HG03066 (cell line): ENCODE data around the gene RPS19BP1.
"Not testable (repeated sequence)": the region's sequence is repeated elsewhere in the genome, so short reads cannot be mapped to it uniquely, and the experiment has no call there.

Source experiments
- ATAC-seq: cut with Tn5 transposase; IDR thresholded peaks from one replicate; pipeline ENCODE4 v1.9.1; 2021; ENCODE audit warnings: low read depth; ENCODE audit not compliant: unreplicated experiment

Gene RPS19BP1

GRCh38 chr22:39529487-39529851 is 3.1 kb downstream of the RPS19BP1 start:
- ATAC-seq: no peak

DNA sequence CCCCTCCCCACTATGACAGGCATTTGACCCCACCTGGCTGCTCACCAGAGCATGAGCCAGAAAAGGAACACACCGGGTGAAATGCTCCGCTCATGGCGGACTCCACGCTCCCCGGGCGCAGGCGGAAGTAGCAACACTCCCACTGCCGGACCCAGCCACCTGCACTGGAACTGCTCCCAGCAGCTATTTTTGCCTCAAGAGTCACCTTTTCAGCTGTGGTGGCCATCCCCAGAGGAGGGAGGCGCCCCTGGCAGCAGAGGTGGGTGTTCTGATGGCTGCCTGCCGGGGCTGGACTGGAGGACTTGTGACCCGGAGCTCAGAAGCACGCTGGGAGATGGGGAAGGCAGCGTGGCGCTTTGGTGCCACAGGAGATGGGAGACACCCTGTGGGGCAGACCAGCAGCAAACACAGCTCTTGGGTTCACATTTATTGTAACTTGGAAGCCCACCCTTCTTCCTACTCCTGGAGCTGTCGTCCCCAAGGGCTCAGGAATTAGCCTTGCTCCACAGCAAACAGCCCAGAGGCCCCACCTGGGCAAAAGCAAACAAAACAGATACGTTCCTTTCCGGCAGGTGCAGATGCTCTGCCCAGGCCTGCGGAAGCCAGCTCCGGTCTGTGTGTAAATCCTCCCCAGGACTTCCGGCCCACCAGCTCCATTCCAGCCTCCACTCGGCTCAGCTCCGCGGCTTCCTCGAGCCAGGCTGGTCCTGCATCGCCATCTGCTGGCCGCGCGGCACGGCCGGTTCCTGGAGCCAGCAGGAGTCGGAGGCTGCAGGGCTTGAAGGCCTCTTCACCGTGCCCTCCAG is 3.7 kb downstream of the RPS19BP1 start:
- ATAC-seq: no peak

DNA sequence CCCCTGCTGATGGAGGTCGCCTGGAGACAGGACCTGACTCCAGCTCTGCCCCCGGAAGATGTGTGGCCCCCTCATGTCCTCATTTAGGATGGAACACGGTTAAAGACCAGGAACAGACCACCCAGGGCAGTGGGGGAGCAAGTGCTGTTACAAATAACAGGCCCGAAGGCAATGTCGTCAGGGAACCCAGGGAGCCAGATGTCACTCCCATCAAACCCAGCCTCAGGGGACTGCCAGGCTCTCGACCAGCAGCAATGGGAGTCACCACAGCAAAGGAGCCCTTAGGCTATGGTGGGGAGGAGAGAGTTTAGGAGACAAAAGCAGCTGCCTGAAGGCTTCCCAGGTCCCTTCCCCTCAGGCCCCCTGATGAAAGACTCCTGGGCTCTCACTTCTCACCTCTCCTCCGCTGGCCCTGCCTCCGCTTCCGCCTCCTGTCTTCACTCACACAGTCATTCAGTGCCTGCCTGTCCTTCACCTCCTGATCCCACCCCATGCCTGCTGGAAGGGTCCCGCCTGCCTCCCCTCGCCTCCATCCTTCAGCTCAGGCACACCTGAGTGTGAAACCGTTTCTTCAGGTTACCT is 4.4 kb downstream of the RPS19BP1 start:
- ATAC-seq: no peak

GRCh38 chr22:39527481-39527961 is 5.0 kb downstream of the RPS19BP1 start:
- no peak for ATAC-seq

GRCh38 chr22:39526736-39527171 is 5.8 kb downstream of the RPS19BP1 start:
- ATAC-seq: no peak

DNA sequence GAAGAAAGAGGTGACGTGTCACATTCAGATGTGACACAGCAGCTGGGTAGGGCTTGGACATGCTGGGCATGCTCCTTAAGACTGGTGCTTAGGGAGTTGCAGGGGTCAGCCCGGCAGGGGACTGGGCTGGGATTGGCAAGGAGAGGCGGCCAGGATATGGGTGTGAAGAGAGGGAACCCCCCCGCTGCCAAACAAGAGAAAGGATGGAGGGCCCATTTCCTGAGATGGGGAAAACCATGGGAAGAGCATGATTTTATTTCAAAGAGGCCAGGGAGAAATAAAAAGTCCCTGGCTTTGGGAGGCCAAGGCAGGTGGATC is 6.9 kb downstream of the RPS19BP1 start:
- no peak for ATAC-seq

GRCh38 chr22:39524753-39525657 is 7.5 kb downstream of the RPS19BP1 start:
- no peak for ATAC-seq

GRCh38 chr22:39524089-39524752 is 8.3 kb downstream of the RPS19BP1 start:
- ATAC-seq: no peak

DNA sequence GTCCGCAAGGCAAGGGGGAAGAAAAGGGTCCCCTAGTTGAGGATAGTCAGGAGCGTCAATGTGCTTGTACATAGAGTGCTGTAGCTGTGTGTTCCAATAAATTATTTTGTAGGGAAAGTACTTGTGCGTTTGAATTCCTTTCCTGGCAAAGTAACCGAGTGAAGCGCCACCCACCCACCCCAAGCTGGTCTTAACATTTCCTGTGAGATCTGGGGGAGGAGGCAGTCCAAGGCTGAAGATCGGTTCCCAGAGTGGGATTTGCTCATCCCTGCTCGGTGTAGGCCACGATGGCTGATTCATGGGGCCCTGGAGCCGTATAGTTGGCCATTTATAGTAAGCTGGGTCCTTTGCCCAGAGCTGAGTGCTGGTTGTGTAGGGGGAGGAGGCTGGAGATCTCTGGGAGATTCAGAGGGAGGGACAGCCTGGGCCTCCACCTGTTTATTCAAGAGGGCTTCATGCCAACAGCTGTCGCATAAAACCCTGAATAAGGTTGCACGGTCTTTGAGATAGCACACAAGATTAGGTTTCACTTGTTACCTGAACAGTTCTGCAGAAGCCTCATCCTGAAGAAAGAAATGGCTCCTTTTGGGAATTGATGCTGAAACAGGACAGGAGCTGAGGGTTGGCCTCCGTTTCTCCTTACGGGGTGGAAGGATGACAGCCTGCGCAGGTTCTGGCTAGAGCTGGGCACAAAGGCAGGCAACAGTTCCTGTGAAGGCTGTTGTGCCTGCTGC is 9.8 kb downstream of the RPS19BP1 start:
- ATAC-seq: no peak

DNA sequence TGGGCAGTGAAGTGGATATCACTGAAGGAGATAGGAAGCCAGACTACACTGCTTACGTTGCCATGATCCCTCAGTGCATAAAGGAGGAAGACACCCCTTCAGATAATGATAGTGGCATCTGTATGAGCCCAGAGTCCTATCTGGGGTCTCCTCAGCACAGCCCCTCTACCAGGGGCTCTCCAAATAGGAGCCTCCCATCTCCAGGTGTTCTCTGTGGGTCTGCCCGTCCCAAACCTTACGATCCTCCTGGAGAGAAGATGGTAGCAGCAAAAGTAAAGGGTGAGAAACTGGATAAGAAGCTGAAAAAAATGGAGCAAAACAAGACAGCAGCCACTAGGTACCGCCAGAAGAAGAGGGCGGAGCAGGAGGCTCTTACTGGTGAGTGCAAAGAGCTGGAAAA is 10.5 kb downstream of the RPS19BP1 start:
- not testable (repeated sequence) for ATAC-seq

DNA sequence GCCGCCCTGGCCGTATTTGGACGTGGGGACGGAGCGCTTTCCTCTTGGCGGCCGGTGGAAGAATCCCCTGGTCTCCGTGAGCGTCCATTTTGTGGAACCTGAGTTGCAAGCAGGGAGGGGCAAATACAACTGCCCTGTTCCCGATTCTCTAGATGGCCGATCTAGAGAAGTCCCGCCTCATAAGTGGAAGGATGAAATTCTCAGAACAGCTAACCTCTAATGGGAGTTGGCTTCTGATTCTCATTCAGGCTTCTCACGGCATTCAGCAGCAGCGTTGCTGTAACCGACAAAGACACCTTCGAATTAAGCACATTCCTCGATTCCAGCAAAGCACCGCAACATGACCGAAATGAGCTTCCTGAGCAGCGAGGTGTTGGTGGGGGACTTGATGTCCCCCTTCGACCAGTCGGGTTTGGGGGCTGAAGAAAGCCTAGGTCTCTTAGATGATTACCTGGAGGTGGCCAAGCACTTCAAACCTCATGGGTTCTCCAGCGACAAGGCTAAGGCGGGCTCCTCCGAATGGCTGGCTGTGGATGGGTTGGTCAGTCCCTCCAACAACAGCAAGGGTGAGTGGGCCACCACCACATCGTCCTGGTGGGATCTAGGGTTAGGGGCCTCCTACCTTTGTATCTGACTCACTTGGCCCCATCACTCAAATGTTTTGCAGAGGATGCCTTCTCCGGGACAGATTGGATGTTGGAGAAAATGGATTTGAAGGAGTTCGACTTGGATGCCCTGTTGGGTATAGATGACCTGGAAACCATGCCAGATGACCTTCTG is 11.3 kb downstream of the RPS19BP1 start:
- not testable (repeated sequence) for ATAC-seq

GRCh38 chr22:39520226-39521105 is 12.1 kb downstream of the RPS19BP1 start, which contains the start of gene ATF4:
Gene ATF4 (plus strand): TSS chr22:39520562. CDS start chr22:39521446, 884 bp downstream.
- peak; percentile 40 for ATAC-seq

DNA sequence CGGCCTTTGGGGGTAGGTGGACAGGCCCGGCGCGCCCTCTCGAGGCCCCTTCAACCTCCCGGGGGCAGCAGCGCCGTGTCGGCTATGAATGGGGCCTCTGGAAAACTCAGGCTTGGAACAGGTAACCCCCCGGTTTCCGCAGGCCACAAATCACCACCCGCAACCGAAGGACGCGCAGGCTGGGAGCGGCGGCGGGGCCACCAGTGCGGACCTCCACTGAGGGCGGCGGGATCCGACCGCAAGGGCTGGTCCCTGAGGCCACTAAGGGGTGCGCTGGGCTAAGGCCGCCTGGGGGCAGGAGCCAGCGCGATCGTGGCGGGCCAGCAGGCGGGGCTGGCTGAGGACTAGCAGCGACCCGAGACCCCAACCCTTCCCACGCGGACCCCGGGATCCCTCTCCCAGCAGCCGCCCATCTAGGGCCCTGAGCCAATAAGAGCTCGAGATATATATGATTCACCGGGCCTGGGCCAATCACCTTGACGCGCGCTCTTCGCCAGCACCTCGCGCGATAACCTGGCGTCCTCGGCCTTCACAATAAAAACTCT is 12.8 kb downstream of the RPS19BP1 start:
- peak; percentile 82 for ATAC-seq

DNA sequence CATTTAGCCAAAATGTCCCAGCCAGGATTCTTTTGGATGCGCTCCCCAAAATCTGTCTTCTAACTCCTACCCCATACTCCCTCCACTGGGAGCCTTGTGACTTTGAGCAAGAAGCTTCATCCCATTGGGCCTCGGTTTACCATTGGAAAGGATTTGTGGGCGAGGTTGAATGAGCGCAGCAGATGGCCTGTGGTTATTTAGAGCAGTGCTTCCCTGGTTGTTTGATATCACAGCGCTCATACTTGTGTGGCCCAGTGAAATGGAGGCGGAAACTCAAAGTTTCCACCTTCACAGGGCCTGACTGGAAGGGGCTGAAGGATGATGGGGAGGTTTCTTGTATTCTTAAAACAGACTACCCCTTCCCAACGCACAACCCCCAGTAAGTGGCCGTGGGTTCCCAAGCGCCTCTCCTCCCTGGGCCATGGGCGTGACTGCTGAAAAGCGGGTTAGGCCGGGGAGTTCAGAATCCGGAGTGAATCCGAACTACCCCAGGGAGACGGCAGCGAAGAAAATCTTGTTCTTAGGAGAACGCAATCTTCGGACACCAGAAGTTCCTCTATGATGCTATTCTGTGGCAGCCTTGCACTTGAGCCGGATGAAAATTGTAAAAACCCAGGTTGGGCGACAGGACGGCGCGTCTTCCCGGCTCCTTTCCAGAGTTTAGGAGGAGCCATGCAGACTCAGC is 13.4 kb downstream of the RPS19BP1 start:
- no peak for ATAC-seq

DNA sequence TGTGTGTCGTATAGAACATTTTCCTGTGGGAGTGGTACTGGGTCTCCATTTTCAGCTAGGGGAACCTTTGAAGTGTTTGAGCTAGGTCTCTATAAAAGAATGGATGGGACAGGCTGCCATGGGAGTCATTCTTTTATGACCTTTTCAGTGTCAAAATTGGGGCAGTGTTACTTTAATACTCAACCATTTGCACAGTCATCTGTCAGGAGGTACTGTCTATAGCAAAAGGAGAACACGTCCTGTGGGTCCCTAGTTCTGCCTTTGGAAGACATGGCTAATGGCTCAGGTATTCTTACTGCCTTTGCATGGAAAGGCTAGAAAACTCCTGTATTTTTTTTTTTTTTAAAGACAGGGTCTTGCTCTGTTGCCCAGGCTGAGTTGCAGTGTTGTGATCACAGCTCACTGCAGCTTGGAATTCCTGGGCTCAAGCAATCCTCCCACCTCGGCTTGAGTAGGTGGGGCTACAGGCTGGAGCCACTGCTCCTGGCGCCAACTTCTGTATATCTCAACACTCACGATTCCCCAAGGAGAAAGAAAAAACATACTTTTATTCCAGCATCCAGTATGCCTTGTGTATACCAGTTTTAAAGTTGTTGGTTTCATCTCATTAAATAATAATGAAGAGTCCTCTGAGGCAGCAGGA is 14.3 kb downstream of the RPS19BP1 start:
- no peak for ATAC-seq

DNA sequence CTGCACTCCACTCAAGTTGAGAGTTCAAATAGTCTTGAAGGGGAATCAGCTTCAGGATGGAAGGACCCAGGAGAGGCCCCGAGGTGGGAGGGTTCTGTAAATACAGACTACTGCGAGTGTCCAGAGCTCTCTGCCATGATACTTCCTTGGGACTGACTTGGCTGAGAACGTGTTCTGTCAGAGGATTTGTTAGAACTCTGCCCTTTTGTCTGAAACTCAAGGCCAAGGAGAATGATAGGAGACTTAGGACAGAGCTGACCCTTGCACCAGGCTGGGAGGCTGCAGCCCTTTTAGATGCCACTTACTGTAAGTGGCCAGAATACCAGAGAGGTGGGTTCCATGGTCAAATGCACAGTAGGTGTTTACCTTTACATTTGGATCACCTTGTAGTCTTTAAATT is 15.1 kb downstream of the RPS19BP1 start:
- ATAC-seq: no peak
